SH-SY5Y (cell line): ENCODE results near the gene NEK5.

Experiments used
- GATA2 ChIP-seq: IDR thresholded peaks from 2 replicates; pipeline ENCODE4 v1.6.1; 2011; ENCODE audit warnings: mild to moderate bottlenecking, low read depth, low read length
- GATA3 ChIP-seq: IDR thresholded peaks from 2 replicates; pipeline ENCODE4 v1.6.1; 2011; ENCODE audit warnings: low read depth, mild to moderate bottlenecking, low read length, moderate library complexity

Gene NEK5

GRCh38 chr13:52128714-52129700, at the start of gene NEK5:
Gene NEK5, minus strand, starts transcription at chr13:52129073. Its CDS starts 1,591 bp downstream, at chr13:52127482.
- no peak for TF ChIP-seq GATA2
- TF ChIP-seq GATA3 = no peak

- TF ChIP-seq GATA2 = no peak
- no peak for TF ChIP-seq GATA3
Measured at GRCh38 chr13:52177276-52177675, 48.4 kb upstream of the NEK5 start.

- TF ChIP-seq GATA3 (no peak), GATA2 (no peak)
Measured at GRCh38 chr13:52173373-52173772, 44.5 kb upstream of the NEK5 start.

GRCh38 chr13:52169839-52170238, 41.0 kb upstream of the NEK5 start:
- no peak for TF ChIP-seq GATA3
- no peak for TF ChIP-seq GATA2

- no peak for TF ChIP-seq GATA2
- no peak for TF ChIP-seq GATA3
Measured at GRCh38 chr13:52165411-52165810, 36.5 kb upstream of the NEK5 start.

- TF ChIP-seq GATA3 = no peak
- no peak for TF ChIP-seq GATA2
Measured at GRCh38 chr13:52164989-52165388, 36.1 kb upstream of the NEK5 start.

GRCh38 chr13:52162279-52163101, 33.6 kb upstream of the NEK5 start:
- TF ChIP-seq GATA2 = no peak
- no peak for TF ChIP-seq GATA3

GRCh38 chr13:52161181-52161646, 32.3 kb upstream of the NEK5 start:
- TF ChIP-seq GATA3 = no peak
- no peak for TF ChIP-seq GATA2

GRCh38 chr13:52160506-52160905, 31.6 kb upstream of the NEK5 start:
- TF ChIP-seq GATA3 (no peak), GATA2 (no peak)

- TF ChIP-seq GATA2 (no peak), GATA3 (no peak)
Measured at GRCh38 chr13:52160053-52160452, 31.2 kb upstream of the NEK5 start.

GRCh38 chr13:52159159-52159982, 30.5 kb upstream of the NEK5 start, which contains the start of gene NEK3:
Gene NEK3, minus strand, starts transcription at chr13:52159597. Its CDS starts 3,406 bp downstream, at chr13:52156191.
- TF ChIP-seq GATA3 = no peak
- no peak for TF ChIP-seq GATA2

GRCh38 chr13:52158629-52159158, 29.8 kb upstream of the NEK5 start:
- no peak for TF ChIP-seq GATA3
- no peak for TF ChIP-seq GATA2

GRCh38 chr13:52156724-52157261, 27.9 kb upstream of the NEK5 start:
- TF ChIP-seq GATA3 (no peak), GATA2 (no peak)

- TF ChIP-seq GATA3 (no peak), GATA2 (no peak)
Measured at GRCh38 chr13:52155177-52155576, 26.3 kb upstream of the NEK5 start.
